Mucosa of rectum (tissue), 2 donors: Measurements from ENCODE around the gene SLC37A1.

ENCODE experiments used
- H3K27ac ChIP-seq, 2 donors: one replicate each; pipeline ENCODE4 v1.7.0; 2013; ENCODE audit warnings: inconsistent platforms in 2 of 2, low read depth in 2 of 2, low read length in 2 of 2
- H3K27me3 ChIP-seq, 2 donors: one replicate each; pipeline ENCODE4 v1.7.0; 2013; ENCODE audit warnings: low read length in 2 of 2; ENCODE audit not compliant: control insufficient read depth in 2 of 2, insufficient read depth in 2 of 2
- H3K36me3 ChIP-seq, 2 donors: one replicate each; pipeline ENCODE4 v1.7.0; 2013; ENCODE audit warnings: low read length in 2 of 2; ENCODE audit not compliant: control insufficient read depth in 2 of 2, insufficient read depth in 2 of 2
- H3K4me1 ChIP-seq, 2 donors: one replicate each; pipeline ENCODE4 v1.7.0; 2013; ENCODE audit warnings: low read length in 2 of 2, mild to moderate bottlenecking in 1 of 2; ENCODE audit not compliant: control insufficient read depth in 2 of 2, insufficient read depth in 2 of 2
- H3K4me3 ChIP-seq, 2 donors: one replicate each; pipeline ENCODE4 v1.7.0; 2013; ENCODE audit warnings: low read length in 2 of 2
- H3K9ac ChIP-seq, 2 donors: one replicate each; pipeline ENCODE4 v1.7.0; 2013; ENCODE audit warnings: low read length in 2 of 2, low read depth in 1 of 2, mild to moderate bottlenecking in 1 of 2
- H3K9me3 ChIP-seq, 2 donors: one replicate each; pipeline ENCODE4 v1.7.0; 2013; ENCODE audit warnings: low read length in 2 of 2; ENCODE audit not compliant: control insufficient read depth in 2 of 2
- donor health status: healthy.
- donor health status: Normal muscosa, but diverticular disease.

The SLC37A1 gene

DNA sequence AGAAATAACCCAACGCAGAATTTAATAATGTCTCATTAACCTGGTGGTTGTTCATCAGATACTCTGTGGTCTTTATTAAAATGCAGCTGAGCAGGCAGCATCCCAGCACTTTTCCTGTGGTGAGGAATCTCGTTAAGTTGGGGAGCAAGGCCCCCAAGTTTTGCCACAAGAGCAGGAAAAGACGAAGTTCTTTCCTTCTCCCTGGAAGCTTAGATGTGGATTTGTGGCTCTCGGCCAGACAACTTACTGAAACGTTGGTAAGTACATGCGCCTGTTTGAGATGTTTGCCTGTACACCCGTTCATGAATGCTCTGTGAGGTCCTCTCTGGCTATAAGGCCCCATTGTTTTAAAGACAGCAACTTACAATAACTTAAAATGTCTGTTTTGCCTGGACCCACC, 105.5 kb downstream of the SLC37A1 start:
- Histone ChIP-seq H3K27me3 (peaks cover 4 to 7% of the 10 kb centered on the region in 2 donors), H3K9me3 (no peaks in the 10 kb centered on the region), H3K36me3 (no peaks in the 10 kb centered on the region), H3K9ac (no peak overlapping the region), H3K4me1 (peaks cover 2 to 12% of the 10 kb centered on the region in 2 donors), H3K27ac (no peak overlapping the region), H3K4me3 (no peak overlapping the region)

DNA sequence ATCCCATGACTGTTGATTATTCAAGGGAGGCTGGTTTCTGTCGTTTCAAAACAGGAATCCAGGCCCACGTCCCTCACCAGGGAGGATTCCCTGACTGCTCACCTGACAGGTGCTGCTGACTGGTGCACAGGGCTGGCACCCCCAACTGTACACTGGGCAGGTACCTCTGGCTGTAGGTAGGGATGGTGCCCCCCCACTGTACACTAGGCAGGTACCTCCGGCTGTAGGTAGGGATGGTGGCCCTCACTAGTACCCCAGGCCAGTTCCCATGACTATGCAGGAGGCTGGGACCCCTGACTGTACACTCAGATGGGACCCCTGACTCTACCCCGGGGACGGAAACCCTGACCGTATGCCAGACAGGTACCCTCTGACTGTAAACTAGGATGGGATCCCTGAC, 106.2 kb downstream of the SLC37A1 start:
- H3K27ac ChIP-seq: no peak overlapping the region
- H3K27me3 ChIP-seq: peaks cover 4 to 7% of the 10 kb centered on the region in 2 donors
- H3K9ac ChIP-seq: no peak overlapping the region
- no peaks in the 10 kb centered on the region for H3K9me3 ChIP-seq
- no peak overlapping the region for H3K4me3 ChIP-seq
- peaks cover 7 to 19% of the 10 kb centered on the region in 2 donors for H3K4me1 ChIP-seq
- H3K36me3 ChIP-seq: no peaks in the 10 kb centered on the region

- H3K36me3 ChIP-seq: no peaks in the 10 kb centered on the region
- peaks cover 9 to 15% of the 10 kb centered on the region in 2 donors for H3K4me1 ChIP-seq
- peaks cover 4 to 7% of the 10 kb centered on the region in 2 donors for H3K27me3 ChIP-seq
- H3K9me3 ChIP-seq: no peaks in the 10 kb centered on the region
- no peak overlapping the region for H3K4me3 ChIP-seq
- no peak overlapping the region for H3K9ac ChIP-seq
- no peak overlapping the region for H3K27ac ChIP-seq
Observed at GRCh38 chr21:42621166-42621818, 107.6 kb downstream of the SLC37A1 start.

DNA sequence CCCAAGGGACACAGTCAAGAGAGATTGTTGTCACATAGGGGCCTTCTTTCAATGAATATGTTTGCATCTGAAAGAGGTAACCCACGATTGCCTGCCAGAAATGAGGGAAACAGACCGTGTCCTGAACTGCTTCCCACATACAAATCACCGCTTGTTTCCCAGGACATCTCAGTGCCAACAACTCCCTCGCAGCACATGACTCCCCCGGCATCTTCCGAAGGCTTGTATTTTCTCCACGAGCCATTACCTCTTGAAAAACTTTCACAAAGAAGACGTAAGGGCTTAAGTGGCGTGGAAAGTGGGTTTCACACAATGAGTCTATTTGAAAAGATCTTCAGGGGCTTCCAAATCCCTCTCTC, 108.1 kb downstream of the SLC37A1 start:
- Histone ChIP-seq H3K27ac (no peak overlapping the region), H3K9me3 (no peaks in the 10 kb centered on the region)

GRCh38 chr21:42622284-42622683, 108.6 kb downstream of the SLC37A1 start:
- no peaks in the 10 kb centered on the region for H3K36me3 ChIP-seq
- peaks cover 4 to 7% of the 10 kb centered on the region in 2 donors for H3K27me3 ChIP-seq
- no peak overlapping the region for H3K9ac ChIP-seq
- H3K4me1 ChIP-seq: peaks cover 9 to 12% of the 10 kb centered on the region in 2 donors
- H3K4me3 ChIP-seq: no peak overlapping the region
- H3K9me3 ChIP-seq: no peaks in the 10 kb centered on the region
- H3K27ac ChIP-seq: no peak overlapping the region

More for the DNA sequence above, 108.1 kb downstream of the SLC37A1 start:
- peaks cover 4 to 7% of the 10 kb centered on the region in 2 donors for H3K27me3 ChIP-seq
- no peak overlapping the region for H3K4me3 ChIP-seq
- H3K4me1 ChIP-seq: peaks cover 9 to 13% of the 10 kb centered on the region in 2 donors
- no peaks in the 10 kb centered on the region for H3K36me3 ChIP-seq
- H3K9ac ChIP-seq: no peak overlapping the region

DNA sequence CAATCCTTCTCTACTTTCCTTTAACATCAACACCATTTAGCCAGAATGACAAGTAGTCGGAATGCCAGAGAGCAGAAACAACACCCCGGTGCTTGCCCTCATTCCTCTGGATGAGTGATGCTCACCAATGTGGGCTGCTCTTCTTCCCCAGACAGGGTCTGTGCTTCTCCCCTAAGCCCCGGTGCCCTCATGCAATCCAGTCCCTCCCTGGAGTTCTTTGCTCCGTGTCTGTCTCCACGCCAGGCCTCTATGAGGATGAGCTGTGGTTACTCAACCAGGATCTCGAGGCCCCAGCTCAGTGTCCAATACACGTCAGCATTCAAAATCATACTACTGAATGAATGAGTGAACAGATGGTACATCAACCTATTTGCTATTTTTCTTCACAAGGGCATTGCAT, 110.0 kb downstream of the SLC37A1 start:
- Histone ChIP-seq H3K4me1 (peaks cover 9 to 12% of the 10 kb centered on the region in 2 donors), H3K9ac (no peak overlapping the region), H3K27me3 (peaks cover under 1 to 4% of the 10 kb centered on the region in 2 donors), H3K27ac (peak overlapping the region in 1 of 2 donors; percentile 35), H3K9me3 (no peaks in the 10 kb centered on the region), H3K36me3 (no peaks in the 10 kb centered on the region), H3K4me3 (no peak overlapping the region)

- H3K27me3 ChIP-seq: peaks cover 0 to 3% of the 10 kb centered on the region in 2 donors
- no peaks in the 10 kb centered on the region for H3K36me3 ChIP-seq
- no peaks in the 10 kb centered on the region for H3K9me3 ChIP-seq
- peaks cover 9 to 12% of the 10 kb centered on the region in 2 donors for H3K4me1 ChIP-seq
- H3K4me3 ChIP-seq: no peak overlapping the region
- H3K27ac ChIP-seq: peak overlapping the region in 1 of 2 donors; percentile 35
- H3K9ac ChIP-seq: no peak overlapping the region
Observed at GRCh38 chr21:42624095-42624790, 110.6 kb downstream of the SLC37A1 start.

GRCh38 chr21:42624936-42625335, 111.3 kb downstream of the SLC37A1 start:
- no peaks in the 10 kb centered on the region for H3K27me3 ChIP-seq
- no peak overlapping the region for H3K4me3 ChIP-seq
- no peaks in the 10 kb centered on the region for H3K36me3 ChIP-seq
- no peak overlapping the region for H3K27ac ChIP-seq
- H3K9ac ChIP-seq: no peak overlapping the region
- peaks cover 9 to 12% of the 10 kb centered on the region in 2 donors for H3K4me1 ChIP-seq
- no peaks in the 10 kb centered on the region for H3K9me3 ChIP-seq

DNA sequence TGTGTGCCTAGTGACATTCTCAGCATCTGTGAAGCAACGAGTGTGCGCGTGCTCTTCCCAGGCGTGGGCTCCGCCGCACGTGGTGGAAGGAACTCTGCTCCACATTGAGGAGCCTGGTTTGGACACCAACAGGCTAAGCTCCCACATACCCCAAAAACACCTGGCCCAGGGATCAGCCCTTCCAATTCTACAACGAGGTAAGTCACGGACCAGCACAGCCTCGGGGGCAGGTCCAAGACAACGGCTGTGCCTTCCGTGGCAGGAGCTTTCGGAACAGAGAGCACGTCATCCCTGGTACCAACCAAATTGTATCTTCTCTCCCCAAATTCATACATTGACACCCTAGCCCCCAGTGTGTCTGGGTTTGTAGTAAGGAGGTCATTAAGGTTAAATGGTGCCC, 112.5 kb downstream of the SLC37A1 start:
- no peaks in the 10 kb centered on the region for H3K36me3 ChIP-seq
- no peaks in the 10 kb centered on the region for H3K27me3 ChIP-seq
- H3K4me1 ChIP-seq: peaks cover 9 to 12% of the 10 kb centered on the region in 2 donors

DNA sequence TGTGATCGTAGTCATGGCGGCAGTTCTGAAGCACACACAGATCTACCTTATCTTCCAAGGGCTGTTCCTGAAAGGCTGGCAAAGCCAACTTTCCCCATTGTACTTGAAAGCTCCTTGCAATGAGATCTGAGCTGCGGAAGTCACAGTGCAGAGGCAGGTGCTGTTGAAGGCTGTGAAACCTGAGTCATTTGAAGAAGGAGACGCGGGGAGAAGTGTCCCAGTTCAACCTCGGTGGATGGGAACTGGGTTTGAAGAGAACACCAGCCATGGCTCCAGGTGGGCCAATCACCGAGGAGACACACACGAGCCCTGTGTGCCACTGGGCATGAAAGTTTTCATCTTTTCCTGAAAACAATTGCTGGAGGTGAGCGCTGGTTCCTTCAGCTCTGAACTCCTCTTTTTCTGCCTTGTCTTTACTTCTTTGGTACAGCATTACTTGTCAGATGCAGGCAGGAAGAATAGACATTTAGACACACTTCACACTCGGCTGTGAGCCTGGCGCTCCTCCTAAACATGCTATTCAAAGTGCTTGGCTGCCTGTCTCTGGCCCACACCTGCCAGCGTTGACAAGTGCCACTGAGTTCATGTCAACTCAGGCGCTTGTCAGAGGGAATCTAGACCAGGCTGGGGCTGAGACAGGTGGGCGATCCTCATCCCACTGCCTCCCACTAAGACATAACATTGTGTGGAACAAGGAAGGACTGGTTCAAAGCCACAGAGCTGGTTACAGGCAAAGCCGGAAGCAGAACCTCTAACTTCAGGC, 114.1 kb downstream of the SLC37A1 start:
- H3K27ac ChIP-seq: no peak overlapping the region
- peaks cover 9 to 12% of the 10 kb centered on the region in 2 donors for H3K4me1 ChIP-seq
- H3K9ac ChIP-seq: no peak overlapping the region
- no peak overlapping the region for H3K4me3 ChIP-seq
- H3K36me3 ChIP-seq: no peaks in the 10 kb centered on the region
- no peaks in the 10 kb centered on the region for H3K27me3 ChIP-seq
- no peaks in the 10 kb centered on the region for H3K9me3 ChIP-seq

More for the DNA sequence above, 112.5 kb downstream of the SLC37A1 start:
- Histone ChIP-seq H3K27ac (no peak overlapping the region), H3K4me3 (no peak overlapping the region), H3K9me3 (no peaks in the 10 kb centered on the region), H3K9ac (no peak overlapping the region)
